Measurements from ENCODE around the gene RAPGEF1.
A peak's percentile ranks its signal among the peaks of the same experiment; 100 is the strongest.
"Not testable (repeated sequence)": the region's sequence is repeated elsewhere in the genome, so short reads cannot be mapped to it uniquely, and the experiment has no call there.

The RAPGEF1 gene

GRCh38 chr9:131762356-131762932, 22.6 kb upstream of the RAPGEF1 start:
- peak; percentile 95 for TF ChIP-seq CTCF (IDR thresholded peaks at IDR 0.05; ENCODE audit: control insufficient read depth, extremely low read depth, insufficient read depth)
- no peak overlapping the region for H3K4me3 ChIP-seq (ENCODE audit: low read depth, low read length)
- no peak for DNase-seq (ENCODE audit: low read depth)

- no peak for TF ChIP-seq CTCF (IDR thresholded peaks at IDR 0.05; ENCODE audit: control insufficient read depth, extremely low read depth, insufficient read depth)
- no peak overlapping the region for H3K4me3 ChIP-seq (ENCODE audit: low read depth, low read length)
- DNase-seq (ENCODE audit: low read depth): no peak
Observed at GRCh38 chr9:131759017-131759647, 19.3 kb upstream of the RAPGEF1 start.

- no peak for DNase-seq (ENCODE audit: low read depth)
- TF ChIP-seq CTCF (IDR thresholded peaks at IDR 0.05; ENCODE audit: control insufficient read depth, extremely low read depth, insufficient read depth): no peak
- no peak overlapping the region for H3K4me3 ChIP-seq (ENCODE audit: low read depth, low read length)
Observed at GRCh38 chr9:131757549-131757948, 17.7 kb upstream of the RAPGEF1 start.

- TF ChIP-seq CTCF (IDR thresholded peaks at IDR 0.05; ENCODE audit: control insufficient read depth, extremely low read depth, insufficient read depth): peak; percentile 69
- DNase-seq (ENCODE audit: low read depth): peak; percentile 45
Observed at GRCh38 chr9:131755541-131756198, 15.8 kb upstream of the RAPGEF1 start.

GRCh38 chr9:131754846-131755245, 15.0 kb upstream of the RAPGEF1 start:
- no peak overlapping the region for H3K4me3 ChIP-seq (ENCODE audit: low read depth, low read length)
- DNase-seq (ENCODE audit: low read depth): peak; percentile 70
- no peak for TF ChIP-seq CTCF (IDR thresholded peaks at IDR 0.05; ENCODE audit: control insufficient read depth, extremely low read depth, insufficient read depth)

More at GRCh38 chr9:131755541-131756198, 15.8 kb upstream of the RAPGEF1 start:
- no peak overlapping the region for H3K4me3 ChIP-seq (ENCODE audit: low read depth, low read length)

GRCh38 chr9:131753751-131754150, 13.9 kb upstream of the RAPGEF1 start:
- H3K4me3 ChIP-seq (ENCODE audit: low read depth, low read length); DNase-seq (ENCODE audit: low read depth): not testable (repeated sequence)

DNA sequence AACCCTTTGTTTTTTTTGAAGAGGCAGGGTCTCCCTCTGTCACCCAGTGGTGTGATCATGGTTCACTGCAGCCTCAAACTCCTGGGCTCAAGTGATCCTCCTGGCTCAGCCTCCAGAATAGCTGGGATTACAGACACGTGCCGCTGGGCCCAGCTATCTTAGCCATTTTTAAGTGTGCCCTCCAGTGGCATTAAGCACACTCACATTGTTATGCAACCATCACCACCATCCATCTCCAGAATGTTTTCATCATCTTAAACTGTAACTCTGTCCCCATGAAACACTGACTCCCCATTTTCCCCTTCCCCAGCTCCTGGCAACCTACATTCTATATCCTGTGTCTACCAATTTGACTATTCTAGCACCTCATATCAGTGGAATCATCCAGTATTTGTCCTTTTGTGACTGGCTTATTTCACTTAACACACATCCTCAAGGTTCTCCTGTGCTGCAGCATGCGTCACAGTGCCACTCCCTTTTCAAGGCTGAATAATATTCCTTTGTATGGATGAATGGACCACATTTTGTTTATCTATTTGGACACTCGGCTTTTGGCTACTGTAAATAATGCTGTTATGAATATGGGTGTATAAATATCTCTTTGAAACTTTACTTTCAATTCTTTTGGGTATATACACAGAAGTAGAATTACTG, 12.5 kb upstream of the RAPGEF1 start:
- no peak for TF ChIP-seq CTCF (IDR thresholded peaks at IDR 0.05; ENCODE audit: control insufficient read depth, extremely low read depth, insufficient read depth)
- H3K4me3 ChIP-seq (ENCODE audit: low read depth, low read length): no peak overlapping the region

More for the DNA sequence above, 12.5 kb upstream of the RAPGEF1 start:
- no peak for DNase-seq (ENCODE audit: low read depth)
